Lower leg skin (tissue), 4 donors: Measurements from ENCODE around the gene DDX54. TPM values are rescaled to one million over a fixed set of nuclear protein-coding genes. Genes with fewer than 3 reads are reported as not detected.

Experiments
- DNase-seq, 2 donors: peaks; one replicate each; pipeline ENCODE4 v3.0.0-alpha.2; 2019; ENCODE audit warnings: low spot score in 2 of 2
- H3K4me3 ChIP-seq: fragments of 200-600 bp; sonication (generic); 2 replicates; pipeline ENCODE4 v1.5.1; 2017; ENCODE audit warnings: mild to moderate bottlenecking, low read depth; ENCODE audit not compliant: poor library complexity, severe bottlenecking
- CTCF ChIP-seq, 3 donors: fragments of 450-650 bp; IDR thresholded peaks; one replicate each; pipeline ENCODE4 v1.5.1; 2016; ENCODE audit warnings: antibody characterized with exemption in 3 of 3, mild to moderate bottlenecking in 3 of 3, moderate library complexity in 2 of 3
- POLR2A ChIP-seq, 2 donors: fragments of 450-650 bp; IDR thresholded peaks; one replicate each; pipeline ENCODE4 v1.6.1; 2016 to 2017; ENCODE audit warnings: antibody characterized with exemption in 2 of 2, mild to moderate bottlenecking in 1 of 2, moderate library complexity in 1 of 2
- WGBS, 2 donors: methylation state at CpG; one replicate each; pipeline ENCODE4 v1.1.5; 2018; 5-methylcytosine and 5-hydroxymethylcytosine counted together
- intact Hi-C: fragments of 100-400 bp; cut with DNase I; formaldehyde crosslinking; loops from one replicate; pipeline ENCODE4 v1.15.0; 2023; ENCODE audit warnings: low total_unique reads
- total RNA-seq, 4 donors: library from RNA; depleted of rRNA; stranded (reverse); fragments of >200 nt; gene quantifications; one replicate each; pipeline ENCODE4 v1.1.0, GENCODE V29; 2016

The DDX54 gene
- total RNA-seq, 4 donors from 2014 or later: 48.6 to 106 (median 77.3) TPM

- intact Hi-C loops: no loop called here
- TF ChIP-seq POLR2A (IDR thresholded peaks at IDR 0.05): no peak
- no peak for TF ChIP-seq CTCF (IDR thresholded peaks at IDR 0.05)
- no peak for DNase-seq
- no peak overlapping the region for H3K4me3 ChIP-seq
- WGBS, 2 donors: 89 to 95% methylated on average over 12 to 18 of the region's 18 CpGs
These were observed 47.0 kb upstream of the DDX54 start for GRCh38 chr12:113232089-113232839.

- no peak for DNase-seq
- no peak overlapping the region for H3K4me3 ChIP-seq
- WGBS, 2 donors: 85 to 88% methylated on average over 8 of the region's 8 CpGs
- intact Hi-C loops: no loop called here
- TF ChIP-seq CTCF (IDR thresholded peaks at IDR 0.05): no peak
- no peak for TF ChIP-seq POLR2A (IDR thresholded peaks at IDR 0.05)
These were observed 46.2 kb upstream of the DDX54 start for GRCh38 chr12:113231235-113232088.

- intact Hi-C loops: no loop called here
- 92 to 96% methylated on average over 15 of the region's 15 CpGs for WGBS, 2 donors
These were observed 45.3 kb upstream of the DDX54 start for GRCh38 chr12:113230315-113231234.

GRCh38 chr12:113228394-113229028 is 43.2 kb upstream of the DDX54 start:
- DNase-seq: no peak
- intact Hi-C loops: no loop called here
- TF ChIP-seq POLR2A (IDR thresholded peaks at IDR 0.05) (no peak), CTCF (IDR thresholded peaks at IDR 0.05) (no peak)
- 56 to 57% methylated on average over 5 of the region's 5 CpGs for whole genome bisulfite sequencing, 2 donors
- no peak overlapping the region for H3K4me3 ChIP-seq

More at GRCh38 chr12:113230315-113231234, 45.3 kb upstream of the DDX54 start:
- H3K4me3 ChIP-seq: no peak overlapping the region
- no peak for DNase-seq
- TF ChIP-seq CTCF (IDR thresholded peaks at IDR 0.05): no peak
- TF ChIP-seq POLR2A (IDR thresholded peaks at IDR 0.05): no peak
